GM12864 (cell line): Measurements from ENCODE around the gene GFRA4.

ENCODE experiments used
- DNase-seq: peaks from one replicate; pipeline ENCODE4 v3.0.0-alpha.2; 2011; ENCODE audit warnings: low read depth
- H3K4me3 ChIP-seq: 2 replicates; pipeline ENCODE4 v1.5.1; 2011; ENCODE audit warnings: mild to moderate bottlenecking, low read depth, low read length, control low read depth
- CTCF ChIP-seq: IDR thresholded peaks from 2 replicates; pipeline ENCODE4 v1.5.1; 2011; ENCODE audit warnings: low read depth, mild to moderate bottlenecking, moderate library complexity, low read length, control low read depth, inconsistent platforms; ENCODE audit errors: missing control alignments

GFRA4 gene

GRCh38 chr20:3693376-3693775, 30.2 kb upstream of the GFRA4 start:
- TF ChIP-seq CTCF = no peak
- DNase-seq = no peak
- no peak overlapping the region for H3K4me3 ChIP-seq

- DNase-seq = no peak
- TF ChIP-seq CTCF = no peak
- H3K4me3 ChIP-seq = no peak overlapping the region
Measured at GRCh38 chr20:3692706-3693294, 29.6 kb upstream of the GFRA4 start.

- no peak overlapping the region for H3K4me3 ChIP-seq
- no peak for TF ChIP-seq CTCF
- DNase-seq = no peak
Measured at GRCh38 chr20:3691897-3692296, 28.7 kb upstream of the GFRA4 start.

GRCh38 chr20:3691306-3691705, 28.1 kb upstream of the GFRA4 start:
- H3K4me3 ChIP-seq = no peak overlapping the region
- no peak for DNase-seq
- TF ChIP-seq CTCF = no peak

GRCh38 chr20:3690413-3690812, 27.2 kb upstream of the GFRA4 start:
- no peak for DNase-seq
- no peak overlapping the region for H3K4me3 ChIP-seq
- TF ChIP-seq CTCF = no peak

GRCh38 chr20:3689978-3690377, 26.8 kb upstream of the GFRA4 start:
- TF ChIP-seq CTCF = no peak

GRCh38 chr20:3687655-3688054, 24.5 kb upstream of the GFRA4 start:
- no peak for TF ChIP-seq CTCF
- DNase-seq = no peak
- no peak overlapping the region for H3K4me3 ChIP-seq

More at GRCh38 chr20:3689978-3690377, 26.8 kb upstream of the GFRA4 start:
- no peak for DNase-seq
- no peak overlapping the region for H3K4me3 ChIP-seq
